ENCODE data around the gene SLC38A3.

The SLC38A3 gene

DNA sequence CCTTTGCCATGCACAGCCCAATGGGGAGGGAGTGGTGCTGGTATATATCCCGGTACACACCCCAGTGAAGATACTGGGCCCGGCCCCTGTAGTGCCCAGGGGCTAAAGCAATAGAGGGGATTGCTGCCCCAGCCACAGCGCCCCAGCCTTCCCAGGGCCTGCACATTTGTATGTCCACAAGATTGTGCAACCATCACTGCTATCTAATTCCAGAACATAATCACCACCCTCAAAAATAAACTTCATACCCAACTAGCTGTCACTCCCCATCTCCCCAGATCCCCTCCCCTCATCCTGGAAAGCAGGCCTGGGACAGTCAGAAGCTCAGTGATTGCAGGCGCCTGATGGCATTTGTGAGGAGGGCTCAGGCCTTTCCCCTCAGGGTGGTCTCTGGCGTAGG lies 44.4 kb downstream of the SLC38A3 start:
- Histone ChIP-seq H2AFZ (ENCODE audit: insufficient read depth, low read length, poor library complexity) (no peak overlapping the region), H3K4ac (ENCODE audit: low read depth, low read length) (no peak overlapping the region), H3K23ac (ENCODE audit: low read length) (no peak overlapping the region), H4K91ac (ENCODE audit: low read depth, low read length) (no peak overlapping the region), H3K9ac (ENCODE audit: low read length) (peak overlapping the region; percentile 18), H3K27me3 (ENCODE audit: insufficient read depth, low read length) (no peaks in the 10 kb centered on the region), H3K4me2 (ENCODE audit: low read length) (no peak overlapping the region), H2AK5ac (ENCODE audit: low read length) (no peak overlapping the region), H3K27ac (ENCODE audit: low read depth, low read length) (no peak overlapping the region), H3K79me1 (ENCODE audit: low read length) (peaks cover 13% of the 10 kb centered on the region), H2BK120ac (ENCODE audit: insufficient read depth, low read length, poor library complexity) (no peak overlapping the region), H3K9me3 (ENCODE audit: insufficient read depth, low read depth, low read length) (no peaks in the 10 kb centered on the region), H3K14ac (ENCODE audit: low read length) (no peak overlapping the region), H3K79me2 (ENCODE audit: control insufficient read depth, insufficient read depth, low read length, poor library complexity) (peaks cover 9% of the 10 kb centered on the region), H3K18ac (ENCODE audit: low read length) (peak overlapping the region; percentile 16), H2BK12ac (ENCODE audit: low read length) (no peak overlapping the region), H3K36me3 (ENCODE audit: control insufficient read depth in 1 of 2, insufficient read depth in 2 of 2, low read length in 2 of 2) (peaks cover 29 to 52% of the 10 kb centered on the region in 2 experiments), H4K12ac (ENCODE audit: low read depth, low read length) (no peak overlapping the region), H3K4me3 (ENCODE audit: low read depth, low read length) (no peak overlapping the region), H3K4me1 (ENCODE audit: control insufficient read depth in 1 of 2, insufficient read depth in 2 of 2, low read length in 2 of 2) (peaks cover 16 to 32% of the 10 kb centered on the region in 2 experiments), H2BK5ac (ENCODE audit: low read depth, low read length, poor library complexity) (no peak overlapping the region), H4K8ac (ENCODE audit: low read depth, low read length) (no peak overlapping the region)
- WGBS (ENCODE audit: extremely low coverage, insufficient coverage, insufficient read length): no CpG with 5 or more reads among the region's 5 CpGs
- DNase-seq: no peak

DNA sequence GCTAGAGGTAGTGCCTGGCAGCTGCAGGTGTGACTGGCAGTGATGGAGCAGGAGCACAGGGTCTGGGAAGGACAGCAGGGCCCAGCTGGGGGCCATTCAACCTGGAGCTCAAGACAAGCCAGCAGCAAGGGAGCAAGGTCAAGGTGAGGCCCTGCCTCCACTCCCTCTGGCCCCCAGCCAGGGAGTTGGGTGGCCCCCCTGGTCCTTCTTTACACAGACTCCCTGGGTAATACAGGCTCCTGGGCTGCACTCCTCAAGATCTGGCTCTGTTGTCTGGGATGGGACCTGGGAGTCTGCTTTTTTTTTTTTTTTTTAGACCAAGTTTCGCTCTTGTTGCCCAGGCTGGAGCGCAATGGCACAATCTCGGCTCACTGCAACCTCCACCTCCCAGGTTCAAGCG lies 45.4 kb downstream of the SLC38A3 start:
- Histone ChIP-seq H3K23ac (ENCODE audit: low read length) (no peak overlapping the region), H3K4me2 (ENCODE audit: low read length) (no peak overlapping the region), H3K27me3 (ENCODE audit: insufficient read depth, low read length) (no peaks in the 10 kb centered on the region), H2AFZ (ENCODE audit: insufficient read depth, low read length, poor library complexity) (no peak overlapping the region), H3K9ac (ENCODE audit: low read length) (no peak overlapping the region), H2BK12ac (ENCODE audit: low read length) (no peak overlapping the region), H3K79me2 (ENCODE audit: control insufficient read depth, insufficient read depth, low read length, poor library complexity) (peaks cover 9% of the 10 kb centered on the region), H3K36me3 (ENCODE audit: control insufficient read depth in 1 of 2, insufficient read depth in 2 of 2, low read length in 2 of 2) (peaks cover 37 to 59% of the 10 kb centered on the region in 2 experiments), H2AK5ac (ENCODE audit: low read length) (no peak overlapping the region), H3K4me1 (ENCODE audit: control insufficient read depth in 1 of 2, insufficient read depth in 2 of 2, low read length in 2 of 2) (peaks cover 9 to 25% of the 10 kb centered on the region in 2 experiments), H3K9me3 (ENCODE audit: insufficient read depth, low read depth, low read length) (no peaks in the 10 kb centered on the region), H2BK120ac (ENCODE audit: insufficient read depth, low read length, poor library complexity) (no peak overlapping the region), H3K4me3 (ENCODE audit: low read depth, low read length) (no peak overlapping the region), H4K91ac (ENCODE audit: low read depth, low read length) (no peak overlapping the region), H4K8ac (ENCODE audit: low read depth, low read length) (no peak overlapping the region), H3K18ac (ENCODE audit: low read length) (no peak overlapping the region), H3K14ac (ENCODE audit: low read length) (no peak overlapping the region), H2BK5ac (ENCODE audit: low read depth, low read length, poor library complexity) (no peak overlapping the region), H3K27ac (ENCODE audit: low read depth, low read length) (no peak overlapping the region), H3K4ac (ENCODE audit: low read depth, low read length) (no peak overlapping the region), H4K12ac (ENCODE audit: low read depth, low read length) (no peak overlapping the region), H3K79me1 (ENCODE audit: low read length) (peaks cover 12% of the 10 kb centered on the region)
- no CpG with 5 or more reads among the region's 4 CpGs for WGBS (ENCODE audit: extremely low coverage, insufficient coverage, insufficient read length)
- DNase-seq: no peak

DNA sequence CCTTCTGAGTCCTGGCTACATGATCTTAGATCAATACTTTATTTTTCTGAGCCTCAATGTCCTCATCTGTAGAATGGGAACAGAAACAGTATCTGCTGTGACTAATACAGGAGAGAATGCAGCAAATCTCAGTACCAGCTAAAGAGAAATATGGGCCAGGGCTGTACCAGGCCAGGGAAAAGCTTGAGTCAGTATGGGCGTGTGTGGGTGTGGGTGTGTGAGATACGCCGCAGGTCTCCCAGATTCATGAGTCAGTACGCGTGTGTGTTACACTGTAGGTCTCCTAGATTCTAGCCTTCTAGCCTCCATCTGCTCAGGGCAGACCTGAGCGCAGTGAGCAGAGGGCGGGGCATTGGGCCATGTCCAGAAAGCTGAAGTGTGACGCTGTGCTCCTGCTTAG lies 46.1 kb downstream of the SLC38A3 start:
- H3K79me2 ChIP-seq (ENCODE audit: control insufficient read depth, insufficient read depth, low read length, poor library complexity): peaks cover 6% of the 10 kb centered on the region
- H3K27ac ChIP-seq (ENCODE audit: low read depth, low read length): no peak overlapping the region
- H2AFZ ChIP-seq (ENCODE audit: insufficient read depth, low read length, poor library complexity): no peak overlapping the region
- no peaks in the 10 kb centered on the region for H3K9me3 ChIP-seq (ENCODE audit: insufficient read depth, low read depth, low read length)
- WGBS (ENCODE audit: extremely low coverage, insufficient coverage, insufficient read length): no CpG with 5 or more reads among the region's 8 CpGs
- H2BK120ac ChIP-seq (ENCODE audit: insufficient read depth, low read length, poor library complexity): no peak overlapping the region
- no peak overlapping the region for H3K9ac ChIP-seq (ENCODE audit: low read length)
- peaks cover 5 to 19% of the 10 kb centered on the region in 2 experiments for H3K4me1 ChIP-seq (ENCODE audit: control insufficient read depth in 1 of 2, insufficient read depth in 2 of 2, low read length in 2 of 2)
- H3K4me2 ChIP-seq (ENCODE audit: low read length): no peak overlapping the region
- H3K18ac ChIP-seq (ENCODE audit: low read length): no peak overlapping the region
- H2BK5ac ChIP-seq (ENCODE audit: low read depth, low read length, poor library complexity): no peak overlapping the region
- peak; percentile 89 to 90 for DNase-seq
- no peak overlapping the region for H3K4ac ChIP-seq (ENCODE audit: low read depth, low read length)
- H3K79me1 ChIP-seq (ENCODE audit: low read length): peaks cover 6% of the 10 kb centered on the region
- no peak overlapping the region for H3K23ac ChIP-seq (ENCODE audit: low read length)
- no peak overlapping the region for H4K12ac ChIP-seq (ENCODE audit: low read depth, low read length)
- H2BK12ac ChIP-seq (ENCODE audit: low read length): no peak overlapping the region
- no peak overlapping the region for H4K91ac ChIP-seq (ENCODE audit: low read depth, low read length)
- no peak overlapping the region for H3K14ac ChIP-seq (ENCODE audit: low read length)
- H3K4me3 ChIP-seq (ENCODE audit: low read depth, low read length): no peak overlapping the region
- H2AK5ac ChIP-seq (ENCODE audit: low read length): no peak overlapping the region
- H3K36me3 ChIP-seq (ENCODE audit: control insufficient read depth in 1 of 2, insufficient read depth in 2 of 2, low read length in 2 of 2): peaks cover 41 to 63% of the 10 kb centered on the region in 2 experiments
- no peaks in the 10 kb centered on the region for H3K27me3 ChIP-seq (ENCODE audit: insufficient read depth, low read length)
- no peak overlapping the region for H4K8ac ChIP-seq (ENCODE audit: low read depth, low read length)

DNA sequence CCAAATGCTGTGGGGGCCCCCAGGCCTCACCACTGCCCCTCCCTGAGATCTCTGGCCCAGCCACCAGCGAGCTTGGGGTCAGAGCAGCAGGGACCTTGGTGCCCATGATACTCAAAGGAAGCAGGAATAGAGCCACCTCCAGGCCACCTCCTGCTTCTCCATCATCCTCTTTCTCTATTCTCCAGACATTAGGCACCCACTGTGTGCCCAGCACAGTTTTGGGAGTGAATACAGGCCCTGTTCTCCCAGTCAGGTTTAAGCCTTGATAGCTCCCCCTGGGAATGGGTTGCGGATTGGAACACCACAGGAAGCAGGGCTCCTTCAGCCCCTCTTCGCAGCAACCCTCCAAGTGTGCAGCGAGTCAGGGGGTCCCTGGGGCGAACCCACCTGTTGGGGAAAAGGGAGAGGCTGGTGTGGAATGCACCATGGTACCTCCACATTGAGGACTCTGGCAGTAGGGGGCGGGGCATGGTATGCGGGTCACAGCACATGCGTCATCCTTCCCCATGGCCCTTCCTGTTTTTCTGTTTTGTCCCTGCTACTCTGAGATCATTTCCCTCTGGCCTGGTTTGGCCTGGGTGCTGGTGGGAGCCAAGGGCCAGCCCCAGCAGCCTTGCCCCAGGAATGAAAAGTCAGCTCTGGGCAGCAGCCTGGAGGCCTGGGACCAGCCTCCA lies 49.6 kb downstream of the SLC38A3 start:
- Histone ChIP-seq H3K9ac (ENCODE audit: low read length) (no peak overlapping the region), H3K27me3 (ENCODE audit: insufficient read depth, low read length) (no peaks in the 10 kb centered on the region), H3K14ac (ENCODE audit: low read length) (no peak overlapping the region), H3K36me3 (ENCODE audit: control insufficient read depth in 1 of 2, insufficient read depth in 2 of 2, low read length in 2 of 2) (peaks cover 65 to 77% of the 10 kb centered on the region in 2 experiments), H3K27ac (ENCODE audit: low read depth, low read length) (no peak overlapping the region), H3K79me1 (ENCODE audit: low read length) (peaks cover 4% of the 10 kb centered on the region), H2BK5ac (ENCODE audit: low read depth, low read length, poor library complexity) (no peak overlapping the region), H3K9me3 (ENCODE audit: insufficient read depth, low read depth, low read length) (no peaks in the 10 kb centered on the region), H2AK5ac (ENCODE audit: low read length) (no peak overlapping the region), H4K91ac (ENCODE audit: low read depth, low read length) (no peak overlapping the region), H2AFZ (ENCODE audit: insufficient read depth, low read length, poor library complexity) (no peak overlapping the region), H2BK120ac (ENCODE audit: insufficient read depth, low read length, poor library complexity) (no peak overlapping the region), H2BK12ac (ENCODE audit: low read length) (no peak overlapping the region), H3K4me3 (ENCODE audit: low read depth, low read length) (no peak overlapping the region), H3K4me2 (ENCODE audit: low read length) (no peak overlapping the region), H4K8ac (ENCODE audit: low read depth, low read length) (no peak overlapping the region), H3K4me1 (ENCODE audit: control insufficient read depth in 1 of 2, insufficient read depth in 2 of 2, low read length in 2 of 2) (peaks cover 2 to 8% of the 10 kb centered on the region in 2 experiments), H3K79me2 (ENCODE audit: control insufficient read depth, insufficient read depth, low read length, poor library complexity) (peaks cover 2% of the 10 kb centered on the region), H4K12ac (ENCODE audit: low read depth, low read length) (no peak overlapping the region), H3K4ac (ENCODE audit: low read depth, low read length) (no peak overlapping the region), H3K23ac (ENCODE audit: low read length) (no peak overlapping the region), H3K18ac (ENCODE audit: low read length) (no peak overlapping the region)
- no CpG with 5 or more reads among the region's 8 CpGs for WGBS (ENCODE audit: extremely low coverage, insufficient coverage, insufficient read length)
- DNase-seq: peak in 1 of 2 donors; percentile 18
